Hematopoietic multipotent progenitor cell treated with erythropoietin and hydrocortisone succinate and interleukin-3 and kit ligand, for 15 days (in vitro differentiated cells): ENCODE data around the gene BTBD7.
"Not testable (repeated sequence)": the region's sequence is repeated elsewhere in the genome, so short reads cannot be mapped to it uniquely, and the experiment has no call there.

Experiments
- DNase-seq: peaks from one replicate; pipeline ENCODE4 v3.0.0-alpha.2; 2015; ENCODE audit warnings: low spot score

The BTBD7 gene

DNA sequence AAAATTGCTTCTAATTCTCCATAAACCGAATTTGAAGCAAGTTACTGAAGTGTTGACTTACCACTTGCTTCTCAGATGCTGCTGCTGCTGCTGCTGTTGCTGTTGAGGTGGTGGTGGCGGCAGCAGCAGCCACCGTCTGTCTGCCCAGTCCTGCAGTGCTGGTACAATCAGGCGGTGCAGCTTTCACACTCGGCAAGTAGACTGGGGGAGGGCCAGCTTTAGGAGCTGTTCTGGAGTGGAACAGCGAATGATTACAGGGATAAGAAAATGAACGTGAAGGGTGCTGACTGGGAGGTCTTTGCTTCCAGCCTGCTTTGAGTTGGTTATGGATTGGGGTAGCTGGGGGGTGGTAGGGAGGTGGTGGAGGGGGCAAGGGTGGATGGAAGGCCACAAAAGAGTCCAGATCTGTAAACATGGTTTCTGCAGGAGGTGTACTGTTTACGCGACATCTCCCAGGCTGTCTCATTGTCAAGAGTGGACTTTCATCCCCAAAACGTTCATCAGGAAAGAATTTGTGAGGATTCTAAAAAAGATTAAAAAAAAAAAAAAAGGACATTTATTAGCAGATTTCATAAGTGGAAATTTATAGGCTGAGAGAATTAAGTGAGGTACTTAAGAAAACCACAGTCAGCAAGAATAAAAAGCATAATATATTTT, 86.9 kb downstream of the BTBD7 start:
- DNase-seq: no peak

DNA sequence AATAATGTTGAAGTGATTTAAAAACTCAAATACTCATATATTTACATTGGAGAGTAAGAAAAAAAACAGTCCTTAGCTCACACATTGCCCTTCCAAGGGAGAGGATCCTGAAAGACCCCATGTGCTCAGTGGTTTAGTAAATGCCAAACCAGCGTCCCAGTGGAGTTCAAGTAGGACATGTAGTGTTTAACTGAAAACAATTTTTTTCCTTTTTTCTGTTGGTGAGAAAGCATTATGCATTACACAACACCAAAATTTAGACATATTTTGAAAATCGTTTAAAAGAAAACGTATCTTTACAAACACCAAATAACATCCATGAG, 92.2 kb downstream of the BTBD7 start:
- DNase-seq: no peak

DNA sequence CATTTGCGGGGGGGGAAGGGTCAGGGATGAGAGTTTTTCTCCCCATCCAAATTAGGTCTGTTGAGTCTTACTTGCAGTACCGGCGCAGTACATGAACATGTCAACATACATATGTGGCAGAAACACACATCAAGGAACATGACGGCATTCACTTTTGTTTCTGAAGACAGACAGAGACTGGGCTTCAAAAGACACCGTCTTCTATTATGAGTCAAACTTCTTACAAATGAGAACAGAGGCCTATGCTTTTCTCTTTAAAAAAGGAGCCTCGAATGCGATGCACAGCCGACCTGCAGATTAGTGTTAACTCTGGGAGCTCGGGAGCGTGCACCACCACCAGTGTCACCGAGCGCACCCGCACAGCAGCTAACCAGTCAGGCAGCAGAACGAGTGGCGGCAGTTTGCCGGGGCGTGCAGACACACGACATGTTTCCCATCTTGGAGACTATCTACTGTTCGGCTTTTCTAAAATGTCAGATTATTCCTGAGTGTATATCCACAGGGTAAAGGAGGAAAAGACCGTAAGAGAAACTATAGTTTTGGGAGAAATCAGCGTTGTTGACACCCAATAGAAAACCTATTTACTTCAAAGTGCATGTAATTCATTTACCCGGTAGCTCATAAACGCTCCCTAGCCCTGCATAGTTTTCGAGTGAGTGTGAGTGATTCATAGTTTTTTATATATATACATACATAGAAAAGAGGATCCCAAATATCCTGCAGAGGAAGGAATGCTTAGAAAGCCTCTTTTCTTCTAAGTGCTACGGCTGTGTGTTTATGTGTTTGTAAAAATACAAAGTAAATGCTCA, 92.8 kb downstream of the BTBD7 start:
- no peak for DNase-seq

DNA sequence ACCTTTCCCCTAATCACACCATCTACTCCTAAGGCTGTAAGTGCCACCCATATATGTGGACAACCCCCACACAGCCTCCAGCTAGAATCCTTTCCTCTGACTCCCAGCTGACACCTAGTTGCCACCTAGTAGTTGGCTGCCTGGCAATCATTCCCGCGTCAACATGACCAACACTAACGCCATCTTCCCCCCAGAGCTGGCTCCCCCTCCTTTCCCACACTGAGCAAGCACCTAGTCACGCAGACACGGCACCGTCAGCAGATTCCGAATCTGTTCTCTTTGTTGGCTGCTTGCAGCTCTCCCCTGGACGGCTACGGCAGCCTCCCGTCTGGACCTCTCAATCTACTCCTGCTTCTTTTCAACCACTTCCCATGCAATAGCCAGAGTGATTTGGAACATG, 98.0 kb downstream of the BTBD7 start:
- no peak for DNase-seq

DNA sequence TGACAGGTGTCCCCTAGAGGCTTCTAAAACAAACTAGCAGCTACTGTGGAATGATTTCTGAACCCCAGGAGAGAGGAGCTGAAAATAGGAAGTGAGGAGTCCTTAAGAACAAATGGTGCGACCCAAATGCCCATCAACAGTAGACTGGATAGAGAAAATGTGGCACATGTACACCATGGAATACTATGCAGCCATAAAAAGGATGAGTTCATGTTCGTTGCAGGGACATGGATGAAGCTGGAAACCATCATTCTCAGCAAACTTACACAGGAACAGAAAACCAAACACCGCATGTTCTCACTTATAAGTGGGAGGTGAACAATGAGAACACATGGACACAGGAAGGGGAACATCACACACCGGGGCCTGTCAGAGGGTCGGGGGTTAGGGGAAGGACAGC, 99.8 kb downstream of the BTBD7 start:
- not testable (repeated sequence) for DNase-seq

DNA sequence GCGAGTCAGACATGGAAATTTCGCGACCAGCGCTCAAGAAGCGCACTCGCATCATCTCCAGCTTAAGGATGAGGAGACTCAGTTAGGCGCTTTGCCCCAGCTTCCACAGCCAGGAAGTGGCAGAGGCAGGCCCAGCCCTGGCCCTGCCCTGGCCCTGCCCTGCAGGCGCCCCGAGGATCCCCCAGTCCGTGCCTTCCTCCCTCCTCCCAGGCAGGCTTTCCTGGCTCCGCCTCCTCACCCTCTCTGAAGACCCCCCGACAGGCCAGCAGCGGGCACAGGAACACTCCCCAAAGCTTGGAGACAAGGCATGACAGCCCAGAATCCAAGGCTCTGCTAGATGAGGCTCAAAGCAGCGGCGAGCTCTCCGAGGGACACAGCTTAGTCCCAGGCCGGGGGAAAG, 100.7 kb downstream of the BTBD7 start:
- no peak for DNase-seq

DNA sequence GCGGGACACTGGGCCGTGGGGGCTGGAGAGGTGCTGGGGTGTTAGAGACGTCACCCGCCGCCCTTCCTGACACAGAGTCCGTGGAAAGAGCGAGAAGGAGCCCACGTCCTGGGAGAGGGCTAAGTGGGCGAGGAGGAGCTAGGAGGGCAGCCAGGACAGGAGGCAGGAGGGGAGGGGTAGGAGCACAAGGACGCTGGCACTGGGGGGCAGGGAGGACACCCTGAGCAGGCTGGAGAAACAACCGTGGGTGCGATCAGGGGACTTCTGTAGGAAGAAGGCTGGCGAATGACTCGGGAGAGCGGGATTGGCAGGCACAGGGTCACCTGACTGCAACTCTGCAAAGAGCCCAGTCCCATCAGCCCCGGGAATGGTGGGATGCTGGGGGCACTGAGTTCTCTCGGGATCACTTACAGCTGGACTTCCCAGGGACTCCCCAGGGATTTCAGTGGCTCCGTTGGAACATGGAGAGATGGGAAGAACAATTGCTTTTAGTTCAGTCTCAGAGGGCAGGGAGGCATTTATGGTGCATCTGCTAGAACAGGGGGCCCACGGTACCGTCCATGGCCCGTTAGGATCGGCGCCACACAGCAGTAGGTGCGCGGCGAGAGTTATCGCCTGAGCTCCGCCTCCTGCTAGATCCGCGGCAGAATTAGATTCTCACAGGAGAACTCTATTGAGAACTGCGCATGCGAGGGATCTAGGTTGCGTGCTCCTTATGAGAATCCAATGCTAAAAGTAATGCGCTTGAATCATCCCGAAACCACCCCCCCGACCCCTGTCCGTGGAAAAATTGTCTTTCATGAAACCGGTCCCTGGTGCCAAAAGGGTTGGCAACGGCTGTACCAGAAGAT, 101.5 kb downstream of the BTBD7 start:
- DNase-seq: no peak

DNA sequence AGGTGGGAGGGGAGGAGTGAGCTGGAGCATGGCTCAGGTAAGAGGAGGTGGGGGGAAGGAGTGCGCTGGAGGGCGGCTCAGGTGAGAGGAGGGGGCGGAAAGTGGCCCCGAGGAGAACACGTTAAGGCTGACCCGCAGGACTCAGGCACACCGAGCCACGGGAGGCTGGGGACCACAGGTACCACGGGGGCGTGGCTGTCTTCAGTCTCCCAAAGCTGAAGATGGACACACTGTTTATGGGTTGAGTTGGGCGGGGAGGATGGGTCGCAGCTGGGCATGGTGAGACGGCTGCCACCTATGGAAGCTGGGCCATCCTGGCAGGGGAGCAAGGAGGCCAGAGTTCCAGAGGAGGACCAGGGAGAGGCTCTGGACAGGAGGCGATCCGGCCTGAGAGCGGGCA, 102.3 kb downstream of the BTBD7 start:
- no peak for DNase-seq

DNA sequence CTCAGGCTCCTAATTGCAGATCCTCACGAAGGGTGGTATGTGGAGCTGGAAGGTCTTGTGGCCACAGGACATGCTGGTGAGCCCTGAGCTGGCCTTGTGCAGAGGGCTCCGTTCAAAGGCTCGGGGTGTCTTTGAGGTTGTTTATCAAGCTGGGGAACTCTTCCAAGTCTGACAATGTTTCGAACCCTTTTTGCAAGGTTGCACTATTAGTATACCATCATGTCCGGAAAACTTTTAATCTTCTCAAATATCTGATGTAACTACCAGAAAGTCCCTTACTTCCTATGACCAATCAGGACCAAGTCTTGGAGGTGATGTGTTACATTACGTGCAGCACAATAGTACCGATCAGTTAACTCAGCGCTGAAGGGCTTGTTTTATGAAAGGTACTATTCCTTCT, 104.3 kb downstream of the BTBD7 start:
- no peak for DNase-seq

DNA sequence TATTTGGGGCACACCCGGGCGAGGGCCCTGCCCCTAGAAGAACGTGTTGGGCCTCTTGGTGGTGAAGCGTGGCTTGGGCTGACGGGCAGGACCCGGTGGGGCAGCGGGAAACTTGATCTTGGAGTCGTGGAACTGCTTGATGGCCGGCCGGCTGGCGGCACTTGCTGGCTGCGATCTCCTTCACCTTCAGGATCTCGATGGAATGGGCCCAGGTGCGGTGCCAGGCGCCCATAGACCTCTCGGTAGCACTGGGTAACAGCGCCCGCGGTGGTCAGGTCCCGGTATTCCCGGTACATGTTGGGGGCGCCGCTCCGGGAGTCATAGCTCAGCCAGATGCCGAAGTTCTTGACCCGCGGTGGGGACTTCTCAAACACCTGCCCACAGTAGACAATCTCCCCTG, 109.3 kb downstream of the BTBD7 start:
- no peak for DNase-seq

DNA sequence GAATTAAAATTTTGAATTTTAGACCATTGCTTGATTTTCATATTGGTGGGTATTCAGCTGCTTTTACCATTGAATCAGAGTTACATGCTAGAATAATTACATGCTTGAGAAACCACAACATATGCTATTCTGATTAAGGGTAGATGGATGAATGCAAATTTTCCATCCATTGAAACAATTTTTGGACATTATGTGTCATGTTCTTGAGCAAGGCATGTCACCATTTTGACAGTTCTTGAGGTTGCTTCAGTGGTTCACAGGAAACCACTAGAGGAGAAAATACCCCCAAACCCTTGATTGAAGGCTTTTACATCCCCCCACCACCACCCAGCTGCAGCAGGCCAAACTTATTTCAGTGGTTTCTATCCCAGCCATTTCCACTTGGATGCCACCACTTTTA, 112.3 kb downstream of the BTBD7 start:
- DNase-seq: no peak

DNA sequence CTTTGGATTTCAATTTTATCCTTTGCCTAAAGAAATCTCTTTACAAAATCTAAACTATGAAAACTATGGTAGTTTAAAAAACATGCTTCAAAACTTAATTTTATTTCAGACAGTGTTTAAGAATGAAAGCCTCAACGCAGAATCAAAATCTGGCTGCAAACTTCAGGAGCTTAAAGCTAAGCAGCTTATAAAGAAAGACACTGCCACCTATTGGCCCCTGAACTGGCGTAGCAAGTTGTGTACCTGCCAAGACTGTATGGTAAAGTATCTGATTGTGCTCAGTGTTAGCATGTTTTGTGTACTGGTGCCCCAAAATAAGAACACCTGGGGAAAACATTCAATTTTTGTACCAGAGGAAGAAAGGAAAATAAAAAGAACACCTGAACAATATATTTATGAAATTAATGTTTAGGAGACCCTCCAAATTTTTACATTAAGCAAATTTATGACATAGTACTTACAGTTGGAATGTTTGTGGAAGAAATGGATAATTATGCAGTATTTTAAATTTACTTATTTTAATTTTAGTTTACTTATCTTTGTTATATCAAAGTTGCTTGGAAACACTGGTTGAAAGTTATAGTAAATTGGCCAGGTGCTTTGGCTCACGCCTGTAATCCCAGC, 113.6 kb downstream of the BTBD7 start:
- peak; percentile 68 for DNase-seq

DNA sequence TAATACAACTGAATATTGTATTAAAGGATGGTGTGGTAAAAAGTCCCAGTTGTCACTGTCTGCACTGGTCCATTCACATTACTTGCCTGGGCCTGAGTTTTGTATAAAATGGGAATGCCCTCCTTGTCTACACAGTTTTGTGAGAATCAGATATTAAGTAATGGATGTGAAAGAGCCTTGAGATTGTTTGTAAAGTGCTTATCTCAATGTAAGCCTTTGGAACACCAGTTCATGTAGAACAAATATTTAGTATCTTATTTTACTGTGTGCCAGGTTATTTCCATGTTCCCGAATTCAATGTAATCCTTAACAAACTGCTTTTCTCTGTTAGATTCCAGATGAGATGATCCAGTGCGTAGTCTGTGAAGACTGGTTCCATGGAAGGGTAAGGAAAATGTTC, 118.2 kb downstream of the BTBD7 start:
- no peak for DNase-seq

DNA sequence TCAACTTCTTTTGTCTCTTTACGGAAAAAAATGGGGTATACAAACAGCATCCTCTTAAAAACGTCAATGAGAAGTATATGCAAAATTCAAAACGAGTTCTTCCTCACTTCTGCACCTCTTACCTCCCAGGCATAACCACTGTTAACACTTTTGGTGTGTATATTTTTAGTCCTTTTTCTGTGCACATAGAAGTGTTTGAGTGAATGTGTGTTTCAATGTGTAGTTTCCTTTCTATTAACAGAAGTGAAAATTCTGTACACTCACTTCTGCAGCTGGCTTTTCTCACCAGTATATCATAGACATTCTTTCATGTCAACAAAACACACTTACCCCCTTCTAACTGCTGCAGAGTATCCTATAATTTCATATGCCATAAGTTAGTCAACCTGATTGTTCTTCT, 120.4 kb downstream of the BTBD7 start:
- no peak for DNase-seq

DNA sequence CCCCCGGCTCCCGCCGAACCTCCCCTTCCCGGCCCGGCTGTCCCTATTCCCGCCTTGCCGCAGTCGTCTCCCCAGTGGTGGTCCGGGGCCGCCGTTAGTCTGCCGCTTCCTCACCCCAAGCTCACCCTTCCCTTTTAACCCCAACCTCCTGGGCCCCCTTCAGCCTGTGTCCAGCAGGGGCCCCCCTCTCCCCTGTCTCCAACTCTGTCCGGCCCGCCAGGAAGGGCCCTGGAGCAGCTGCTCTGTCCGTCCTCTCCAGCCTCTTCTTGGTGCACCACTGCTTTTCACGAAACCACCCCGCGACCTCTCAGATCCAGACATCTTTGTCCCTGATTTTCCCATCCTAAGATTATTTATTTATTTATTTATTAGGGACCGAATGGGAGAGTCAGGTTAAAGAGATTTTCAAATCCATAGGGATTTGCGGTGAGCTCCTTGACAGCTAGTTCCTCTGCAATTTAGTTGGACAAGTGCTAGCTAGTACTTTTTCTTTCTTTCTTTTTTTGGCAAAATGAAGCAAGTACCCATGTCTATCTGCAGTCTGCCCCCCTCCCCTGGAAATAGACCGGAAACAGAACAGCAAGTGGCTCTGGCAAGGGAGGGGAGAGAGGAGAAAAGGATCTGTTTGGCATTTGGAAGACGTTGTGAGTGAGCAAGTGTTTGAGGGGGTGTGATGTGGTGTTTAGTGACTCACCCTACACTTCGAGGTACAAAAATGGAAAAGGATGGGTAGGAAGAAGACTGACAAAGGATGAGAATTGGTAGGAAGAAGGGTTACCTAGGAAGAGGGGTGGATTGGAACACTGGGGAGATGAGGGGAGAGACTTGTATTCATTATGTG, 125.1 kb downstream of the BTBD7 start:
- peak; percentile 41 for DNase-seq

DNA sequence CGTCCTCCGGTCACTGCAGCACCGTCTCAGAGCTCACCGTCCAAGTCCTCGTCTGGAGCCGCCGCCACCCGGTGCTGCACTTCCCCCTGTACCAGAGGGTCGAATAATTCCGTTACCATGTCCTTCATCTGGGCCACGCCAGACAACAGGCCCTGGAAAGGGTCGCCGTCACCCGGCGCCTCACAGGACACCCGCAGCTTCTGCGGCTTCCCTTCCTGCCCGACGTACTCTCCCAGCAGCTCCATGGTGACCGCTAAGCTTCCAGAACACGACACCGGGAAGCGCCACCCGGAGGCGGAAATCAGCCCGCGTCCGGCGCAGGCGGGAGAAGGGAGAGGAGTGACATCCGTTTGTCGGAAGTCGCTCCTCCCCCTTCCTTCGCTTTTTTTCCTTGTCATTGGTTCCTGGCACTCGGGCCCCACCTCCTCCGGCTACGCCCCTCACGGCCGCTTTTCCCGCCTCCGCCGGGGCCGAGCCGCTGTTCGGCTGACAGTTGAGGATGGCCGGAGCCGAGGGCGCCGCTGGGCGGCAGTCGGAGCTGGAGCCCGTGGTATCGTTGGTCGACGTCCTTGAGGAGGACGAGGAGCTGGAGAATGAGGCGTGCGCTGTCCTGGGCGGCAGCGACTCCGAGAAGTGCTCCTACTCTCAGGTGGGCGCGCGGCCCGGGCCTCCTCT, 125.9 kb downstream of the BTBD7 start, which contains the start of the genes GON7 and UBR7:
TSS of gene GON7 (minus strand) at position 273 of the 675 bp plus-strand sequence. CDS start at position 245, 28 bp downstream.
TSS of gene UBR7 (plus strand) at position 464 of the 675 bp plus-strand sequence. CDS start at position 500, 36 bp downstream.
- peak; percentile 94 for DNase-seq

DNA sequence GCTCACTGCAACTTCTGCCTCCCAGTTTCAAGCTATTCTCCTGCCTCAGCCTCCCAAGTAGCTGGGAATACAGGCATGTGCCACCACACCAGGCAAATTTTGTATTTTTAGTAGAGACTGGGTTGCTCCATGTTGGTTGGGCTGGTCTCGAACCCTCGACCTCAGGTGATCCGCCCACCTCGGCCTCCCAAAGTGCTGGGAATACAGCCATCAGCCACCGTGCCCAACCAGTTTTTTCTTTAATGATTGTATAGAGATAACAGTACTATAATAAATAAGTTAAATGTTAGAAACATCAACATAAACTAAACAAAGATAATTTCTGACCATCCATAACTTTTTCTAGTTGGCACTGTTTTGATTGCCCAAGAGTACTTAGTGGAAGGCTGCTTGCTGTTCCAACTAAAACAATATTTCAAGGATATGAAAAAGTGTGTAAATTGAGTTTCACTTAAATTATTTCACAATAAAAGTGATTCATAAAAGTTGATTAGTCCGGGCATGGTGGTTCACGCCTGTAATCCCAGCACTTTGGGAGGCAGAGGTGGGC, 131.6 kb downstream of the BTBD7 start:
- no peak for DNase-seq

DNA sequence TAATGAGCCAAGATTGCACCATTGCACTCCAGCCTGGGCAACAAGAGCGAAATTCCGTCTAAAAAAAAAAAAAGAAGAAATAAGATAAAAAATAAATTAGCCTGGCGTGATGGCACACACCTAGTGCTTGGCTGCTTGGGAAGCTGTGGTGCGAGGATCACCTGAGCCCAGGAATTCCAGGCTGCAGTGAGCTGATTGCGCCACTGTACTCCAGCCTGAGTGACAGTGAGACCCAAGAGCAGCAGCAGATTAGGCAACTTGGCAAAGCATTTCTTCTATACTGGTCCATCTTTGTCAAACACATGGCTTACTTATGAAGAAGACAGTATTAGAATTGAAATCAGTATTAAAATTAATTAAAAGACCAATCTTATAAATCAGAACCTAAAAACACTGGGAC, 132.3 kb downstream of the BTBD7 start:
- DNase-seq: no peak

DNA sequence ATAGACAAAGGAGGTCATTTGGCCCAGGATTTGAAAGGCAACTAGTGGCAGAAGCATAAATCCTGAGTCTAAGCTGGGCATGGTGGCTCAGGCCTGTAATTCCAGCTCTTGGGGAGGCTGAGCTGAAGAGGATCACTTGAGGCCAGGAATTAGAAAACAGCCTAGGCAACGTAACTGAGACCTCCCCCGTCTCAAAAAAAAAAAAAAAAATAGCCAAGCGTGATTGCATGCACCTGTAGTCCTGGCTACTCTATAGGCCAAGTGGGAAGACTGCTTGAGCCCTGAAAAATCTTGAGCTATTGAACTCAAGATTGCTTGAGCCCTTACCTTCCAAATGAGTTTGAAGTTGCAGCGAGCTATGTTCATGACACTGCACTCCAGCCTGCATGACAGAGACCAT, 133.8 kb downstream of the BTBD7 start:
- DNase-seq: no peak

DNA sequence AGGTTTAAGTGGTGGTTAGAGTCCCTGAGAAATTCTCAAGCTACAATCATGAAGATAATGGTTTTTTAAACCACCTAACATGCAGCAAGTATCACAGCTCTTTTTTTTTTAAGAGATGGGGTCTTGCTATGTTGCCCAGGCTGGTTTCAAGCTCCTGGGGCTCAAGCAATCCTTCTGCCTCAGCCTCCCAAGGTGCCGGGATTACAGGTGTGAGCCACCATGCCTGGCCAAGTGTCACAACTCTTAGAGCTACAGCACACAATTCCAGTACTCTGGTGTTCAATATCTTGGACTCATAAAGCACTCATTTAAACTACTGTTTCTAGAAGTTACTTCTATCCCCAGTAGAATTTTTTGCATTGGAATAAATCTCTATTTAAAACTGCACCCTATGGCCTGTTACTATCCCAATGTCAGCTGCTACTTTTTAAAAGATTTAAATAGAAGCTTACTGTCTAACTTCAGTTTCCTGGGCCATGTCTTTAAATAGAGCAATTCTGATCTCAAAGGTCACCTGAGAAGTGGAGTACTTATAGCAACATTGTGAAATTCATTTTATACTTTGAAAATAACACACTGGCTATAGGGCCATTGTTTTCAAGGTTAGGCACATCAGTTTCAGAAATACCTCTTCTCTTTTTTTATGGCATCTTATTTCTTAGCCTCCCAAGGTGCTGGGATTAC, 137.4 kb downstream of the BTBD7 start:
- no peak for DNase-seq
